Measurements from ENCODE around the gene DPYD. TPM values are rescaled to one million over a fixed set of nuclear protein-coding genes. Genes with fewer than 3 reads are reported as not detected.

Gene DPYD
- total and polyA plus RNA-seq, 4 donors = 17.7 to 99.3 (median 74.4) TPM

- H3K36me3 ChIP-seq (ENCODE audit: control insufficient read depth in 4 of 4, insufficient read depth in 4 of 4, low read length in 4 of 4) = no peaks in the 10 kb centered on the region
- H3K4me1 ChIP-seq (ENCODE audit: control insufficient read depth in 5 of 5, insufficient read depth in 5 of 5, low read length in 5 of 5) = peaks cover 0 to 7% (median 0%) of the 10 kb centered on the region in 5 donors
- no peaks in the 10 kb centered on the region for H3K9me3 ChIP-seq (ENCODE audit: control insufficient read depth in 4 of 4, insufficient read depth in 3 of 4, low read length in 3 of 4)
- H3K9ac ChIP-seq (ENCODE audit: insufficient read depth in 1 of 2, low read length in 2 of 2) = no peak overlapping the region
- 97 to 98% methylated on average over 3 of the region's 3 CpGs for WGBS, 2 donors
- no peak overlapping the region for H3K27ac ChIP-seq (ENCODE audit: low read depth in 1 of 2, low read length in 1 of 2)
- H3K27me3 ChIP-seq (ENCODE audit: control insufficient read depth in 3 of 3, insufficient read depth in 3 of 3, low read length in 2 of 3) = no peaks in the 10 kb centered on the region
- no peak for TF ChIP-seq CTCF (IDR thresholded peaks at IDR 0.05; ENCODE audit: control extremely low read depth, extremely low read depth)
- H3K4me3 ChIP-seq = no peak overlapping the region
- DNase-seq (no peak), ATAC-seq (ENCODE audit: insufficient read depth, low FRiP score) (no peak)
Observed at GRCh38 chr1:97570691-97571090, 350.1 kb downstream of the DPYD start.

- DNase-seq = no peak
- no peak for ATAC-seq (ENCODE audit: insufficient read depth, low FRiP score)
- H3K9me3 ChIP-seq (ENCODE audit: control insufficient read depth in 4 of 4, insufficient read depth in 3 of 4, low read length in 3 of 4) = no peaks in the 10 kb centered on the region
- H3K4me1 ChIP-seq (ENCODE audit: control insufficient read depth in 5 of 5, insufficient read depth in 5 of 5, low read length in 5 of 5) = peaks cover 0 to 7% (median 0%) of the 10 kb centered on the region in 5 donors
- H3K4me3 ChIP-seq = no peak overlapping the region
- no peak for TF ChIP-seq CTCF (IDR thresholded peaks at IDR 0.05; ENCODE audit: control extremely low read depth, extremely low read depth)
- H3K27ac ChIP-seq (ENCODE audit: low read depth in 1 of 2, low read length in 1 of 2) = no peak overlapping the region
- H3K36me3 ChIP-seq (ENCODE audit: control insufficient read depth in 4 of 4, insufficient read depth in 4 of 4, low read length in 4 of 4) = no peaks in the 10 kb centered on the region
- H3K9ac ChIP-seq (ENCODE audit: insufficient read depth in 1 of 2, low read length in 2 of 2) = no peak overlapping the region
- 92 to 93% methylated on average over 4 of the region's 4 CpGs for WGBS, 2 donors
- H3K27me3 ChIP-seq (ENCODE audit: control insufficient read depth in 3 of 3, insufficient read depth in 3 of 3, low read length in 2 of 3) = no peaks in the 10 kb centered on the region
Observed at GRCh38 chr1:97567000-97567749, 353.7 kb downstream of the DPYD start.

- no peak for DNase-seq
- H3K27ac ChIP-seq (ENCODE audit: low read depth in 1 of 2, low read length in 1 of 2) = no peak overlapping the region
- H3K4me3 ChIP-seq = no peak overlapping the region
- 73 to 82% methylated on average over 5 of the region's 5 CpGs for WGBS, 2 donors
- no peak for TF ChIP-seq CTCF (IDR thresholded peaks at IDR 0.05; ENCODE audit: control extremely low read depth, extremely low read depth)
- H3K9ac ChIP-seq (ENCODE audit: insufficient read depth in 1 of 2, low read length in 2 of 2) = no peak overlapping the region
- H3K36me3 ChIP-seq (ENCODE audit: control insufficient read depth in 4 of 4, insufficient read depth in 4 of 4, low read length in 4 of 4) = peaks cover 0 to 2% (median 0%) of the 10 kb centered on the region in 4 donors
- no peak for ATAC-seq (ENCODE audit: insufficient read depth, low FRiP score)
- no peaks in the 10 kb centered on the region for H3K9me3 ChIP-seq (ENCODE audit: control insufficient read depth in 4 of 4, insufficient read depth in 3 of 4, low read length in 3 of 4)
- H3K4me1 ChIP-seq (ENCODE audit: control insufficient read depth in 5 of 5, insufficient read depth in 5 of 5, low read length in 5 of 5) = no peaks in the 10 kb centered on the region
- H3K27me3 ChIP-seq (ENCODE audit: control insufficient read depth in 3 of 3, insufficient read depth in 3 of 3, low read length in 2 of 3) = no peaks in the 10 kb centered on the region
Observed at GRCh38 chr1:97565886-97566285, 354.9 kb downstream of the DPYD start.

Measured in lung (tissue), 12 donors.